GM12801 (cell line): ENCODE results near the gene AUTS2.

Experiments used
- CTCF ChIP-seq: IDR thresholded peaks from one replicate; pipeline ENCODE4 v1.5.1; 2011; ENCODE audit warnings: control low read depth; ENCODE audit not compliant: insufficient read length; ENCODE audit errors: extremely low read depth

Gene AUTS2

GRCh38 chr7:69600710-69601519 is 2.6 kb downstream of the AUTS2 start:
- TF ChIP-seq CTCF: no peak

- no peak for TF ChIP-seq CTCF
Observed at GRCh38 chr7:69602522-69602921, 4.2 kb downstream of the AUTS2 start.

GRCh38 chr7:69603351-69603750 is 5.1 kb downstream of the AUTS2 start:
- no peak for TF ChIP-seq CTCF

- no peak for TF ChIP-seq CTCF
Observed at GRCh38 chr7:69603937-69604494, 5.7 kb downstream of the AUTS2 start.

GRCh38 chr7:69605070-69605469 is 6.8 kb downstream of the AUTS2 start:
- no peak for TF ChIP-seq CTCF

- no peak for TF ChIP-seq CTCF
Observed at GRCh38 chr7:69605546-69605945, 7.3 kb downstream of the AUTS2 start.

- TF ChIP-seq CTCF: no peak
Observed at GRCh38 chr7:69608049-69608448, 9.8 kb downstream of the AUTS2 start.
